ENCODE data around the gene CRY2. TPM values are rescaled to one million over a fixed set of nuclear protein-coding genes. Genes with fewer than 3 reads are reported as not detected.

The CRY2 gene
- total and polyA plus RNA-seq, 2 of the 13 experiments (the other 11 are each of a cell fraction or from before 2014, with no cell fraction given), result 10.1 to 12.2 TPM

DNA sequence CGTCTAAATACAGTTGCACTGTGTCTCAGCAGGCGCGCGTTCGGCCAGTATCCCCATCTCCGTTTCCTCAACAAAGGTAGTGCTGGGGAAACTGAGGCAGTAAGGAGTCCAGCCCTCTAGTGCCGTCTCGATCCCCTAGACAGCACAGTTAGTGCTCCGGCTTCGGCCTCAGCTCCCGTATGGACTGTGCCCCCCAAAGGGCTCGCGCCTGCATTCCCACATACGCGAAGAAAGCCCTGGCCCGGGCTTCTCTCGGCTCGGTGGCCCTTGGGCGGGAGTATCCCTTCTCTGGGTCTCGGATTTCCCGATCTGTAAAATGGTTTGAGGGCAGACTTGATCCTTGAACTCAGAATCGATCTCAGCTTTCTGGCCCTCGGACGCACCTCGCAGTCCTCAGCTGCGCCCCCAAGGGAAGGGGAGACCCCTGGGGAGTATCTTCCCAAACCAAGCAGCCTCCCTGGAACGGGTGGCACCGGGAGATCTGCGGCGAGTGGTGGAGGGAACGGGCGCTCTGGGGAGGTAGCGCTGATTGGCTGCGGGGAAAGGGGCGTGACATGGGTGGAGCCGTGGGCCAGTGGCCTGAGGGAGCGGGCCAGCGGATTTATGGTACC, 71.2 kb downstream of the CRY2 start (continued):
- TF ChIP-seq ZBTB7B (CRISPR knock-in tag; IDR thresholded peaks at IDR 0.05), result peak; percentile 67
- TF ChIP-seq ZMYM3 (CRISPR knock-in tag; IDR thresholded peaks at IDR 0.05), result 0 out of 2 replicates have a peak, but pooled peaks have one; percentile 40
- peak; percentile 27; the same call in 1 of the 2 replicates for TF ChIP-seq ZNF614 (CRISPR knock-in tag; IDR thresholded peaks at IDR 0.05; ENCODE audit: borderline replicate concordance)
- TF ChIP-seq, protein P1, sequence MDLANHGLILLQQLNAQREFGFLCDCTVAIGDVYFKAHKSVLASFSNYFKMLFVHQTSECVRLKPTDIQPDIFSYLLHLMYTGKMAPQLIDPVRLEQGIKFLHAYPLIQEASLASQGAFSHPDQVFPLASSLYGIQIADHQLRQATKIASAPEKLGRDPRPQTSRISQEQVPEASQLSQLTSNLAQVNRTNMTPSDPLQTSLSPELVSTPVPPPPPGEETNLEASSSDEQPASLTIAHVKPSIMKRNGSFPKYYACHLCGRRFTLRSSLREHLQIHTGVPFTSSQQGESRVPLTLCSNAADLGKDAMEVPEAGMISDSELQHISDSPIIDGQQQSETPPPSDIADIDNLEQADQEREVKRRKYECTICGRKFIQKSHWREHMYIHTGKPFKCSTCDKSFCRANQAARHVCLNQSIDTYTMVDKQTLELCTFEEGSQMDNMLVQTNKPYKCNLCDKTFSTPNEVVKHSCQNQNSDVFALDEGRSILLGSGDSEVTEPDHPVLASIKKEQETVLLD (CRISPR knock-in tag; IDR thresholded peaks at IDR 0.05; ENCODE audit: low read depth), result 0 out of 2 replicates have a peak, but pooled peaks have one; percentile 5
- no peak for TF ChIP-seq NCOA5 (CRISPR knock-in tag; IDR thresholded peaks at IDR 0.05)
- peak; percentile 82; the same call in 1 of the 2 replicates for TF ChIP-seq MYNN (CRISPR knock-in tag; IDR thresholded peaks at IDR 0.05; ENCODE audit: low read depth)
- TF ChIP-seq CREB1 (IDR thresholded peaks at IDR 0.05), result no peak
- no peak for TF ChIP-seq CREB1 (CRISPR knock-in tag; IDR thresholded peaks at IDR 0.05)
- TF ChIP-seq, protein P2, sequence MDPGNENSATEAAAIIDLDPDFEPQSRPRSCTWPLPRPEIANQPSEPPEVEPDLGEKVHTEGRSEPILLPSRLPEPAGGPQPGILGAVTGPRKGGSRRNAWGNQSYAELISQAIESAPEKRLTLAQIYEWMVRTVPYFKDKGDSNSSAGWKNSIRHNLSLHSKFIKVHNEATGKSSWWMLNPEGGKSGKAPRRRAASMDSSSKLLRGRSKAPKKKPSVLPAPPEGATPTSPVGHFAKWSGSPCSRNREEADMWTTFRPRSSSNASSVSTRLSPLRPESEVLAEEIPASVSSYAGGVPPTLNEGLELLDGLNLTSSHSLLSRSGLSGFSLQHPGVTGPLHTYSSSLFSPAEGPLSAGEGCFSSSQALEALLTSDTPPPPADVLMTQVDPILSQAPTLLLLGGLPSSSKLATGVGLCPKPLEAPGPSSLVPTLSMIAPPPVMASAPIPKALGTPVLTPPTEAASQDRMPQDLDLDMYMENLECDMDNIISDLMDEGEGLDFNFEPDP (CRISPR knock-in tag; conservative IDR thresholded peaks at IDR 0.05), result no peak
- no peak for TF ChIP-seq CENPT (CRISPR knock-in tag; IDR thresholded peaks at IDR 0.05; ENCODE audit: low read depth)
- TF ChIP-seq RCOR2 (CRISPR knock-in tag; IDR thresholded peaks at IDR 0.05), result 0 out of 2 replicates have a peak, but pooled peaks have one; percentile 28
- TF ChIP-seq XBP1 (CRISPR knock-in tag; IDR thresholded peaks at IDR 0.05), result no peak
- TF ChIP-seq ZNF563 (CRISPR knock-in tag; IDR thresholded peaks at IDR 0.05), result peak; percentile 31; the same call in 1 of the 2 replicates
- TF ChIP-seq NFYC (CRISPR knock-in tag; IDR thresholded peaks at IDR 0.05), result peak; percentile 75
- no peak for TF ChIP-seq ZNF451 (CRISPR knock-in tag; IDR thresholded peaks at IDR 0.05)
- TF ChIP-seq HNRNPK (IDR thresholded peaks at IDR 0.05; ENCODE audit: low read depth, low read length, poor library complexity, severe bottlenecking), result no peak
- no peak for TF ChIP-seq MEF2D (CRISPR knock-in tag; IDR thresholded peaks at IDR 0.05)
- 0 out of 2 replicates have a peak, but pooled peaks have one; percentile 4 for TF ChIP-seq TARDBP (CRISPR knock-in tag; IDR thresholded peaks at IDR 0.05)
- TF ChIP-seq ZNF235 (CRISPR knock-in tag; IDR thresholded peaks at IDR 0.05; ENCODE audit: borderline replicate concordance), result peak; percentile 50; the same call in 1 of the 2 replicates
- TF ChIP-seq, protein P3, sequence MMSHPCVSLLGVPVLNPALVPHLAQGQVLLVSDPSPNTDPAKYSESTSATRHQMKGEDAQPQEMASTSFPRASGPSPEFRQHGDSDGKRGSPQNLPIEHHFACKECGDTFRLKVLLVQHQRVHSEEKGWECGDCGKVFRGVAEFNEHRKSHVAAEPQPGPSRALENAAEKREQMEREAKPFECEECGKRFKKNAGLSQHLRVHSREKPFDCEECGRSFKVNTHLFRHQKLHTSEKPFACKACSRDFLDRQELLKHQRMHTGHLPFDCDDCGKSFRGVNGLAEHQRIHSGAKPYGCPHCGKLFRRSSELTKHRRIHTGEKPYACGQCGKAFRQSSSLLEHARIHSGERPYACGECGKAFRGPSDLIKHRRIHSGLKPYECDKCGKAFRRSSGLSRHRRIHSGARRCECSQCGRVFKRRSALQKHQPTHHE (CRISPR knock-in tag; IDR thresholded peaks at IDR 0.05; ENCODE audit: borderline replicate concordance), result peak; percentile 57; the same call in 1 of the 2 replicates
- TF ChIP-seq POLR2G (IDR thresholded peaks at IDR 0.05; ENCODE audit: low read depth, low read length), result peak; percentile 61
- TF ChIP-seq ZNF616 (CRISPR knock-in tag; IDR thresholded peaks at IDR 0.05; ENCODE audit: low read depth), result 0 out of 2 replicates have a peak, but pooled peaks have one; percentile 20
- TF ChIP-seq HES4 (CRISPR knock-in tag; IDR thresholded peaks at IDR 0.05; ENCODE audit: borderline replicate concordance), result peak; percentile 42; the same call in 1 of the 2 replicates
- 0 out of 2 replicates have a peak, but pooled peaks have one; percentile 17 for TF ChIP-seq KMT2A (CRISPR knock-in tag; IDR thresholded peaks at IDR 0.05)
- TF ChIP-seq, protein P4, sequence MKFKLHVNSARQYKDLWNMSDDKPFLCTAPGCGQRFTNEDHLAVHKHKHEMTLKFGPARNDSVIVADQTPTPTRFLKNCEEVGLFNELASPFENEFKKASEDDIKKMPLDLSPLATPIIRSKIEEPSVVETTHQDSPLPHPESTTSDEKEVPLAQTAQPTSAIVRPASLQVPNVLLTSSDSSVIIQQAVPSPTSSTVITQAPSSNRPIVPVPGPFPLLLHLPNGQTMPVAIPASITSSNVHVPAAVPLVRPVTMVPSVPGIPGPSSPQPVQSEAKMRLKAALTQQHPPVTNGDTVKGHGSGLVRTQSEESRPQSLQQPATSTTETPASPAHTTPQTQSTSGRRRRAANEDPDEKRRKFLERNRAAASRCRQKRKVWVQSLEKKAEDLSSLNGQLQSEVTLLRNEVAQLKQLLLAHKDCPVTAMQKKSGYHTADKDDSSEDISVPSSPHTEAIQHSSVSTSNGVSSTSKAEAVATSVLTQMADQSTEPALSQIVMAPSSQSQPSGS (CRISPR knock-in tag; IDR thresholded peaks at IDR 0.05), result 0 out of 2 replicates have a peak, but pooled peaks have one; percentile 7
- 0 out of 2 replicates have a peak, but pooled peaks have one; percentile 41 for TF ChIP-seq AHR (CRISPR knock-in tag; IDR thresholded peaks at IDR 0.05)

Data from HepG2 (cell line).